ENCODE data around the gene FOXL2NB. TPM values are rescaled to one million over a fixed set of nuclear protein-coding genes. Genes with fewer than 3 reads are reported as not detected.
"Not testable (repeated sequence)": the region's sequence is repeated elsewhere in the genome, so short reads cannot be mapped to it uniquely, and the experiment has no call there.

Gene FOXL2NB
- total RNA-seq, 2 donors from 2014 or later = not detected

DNA sequence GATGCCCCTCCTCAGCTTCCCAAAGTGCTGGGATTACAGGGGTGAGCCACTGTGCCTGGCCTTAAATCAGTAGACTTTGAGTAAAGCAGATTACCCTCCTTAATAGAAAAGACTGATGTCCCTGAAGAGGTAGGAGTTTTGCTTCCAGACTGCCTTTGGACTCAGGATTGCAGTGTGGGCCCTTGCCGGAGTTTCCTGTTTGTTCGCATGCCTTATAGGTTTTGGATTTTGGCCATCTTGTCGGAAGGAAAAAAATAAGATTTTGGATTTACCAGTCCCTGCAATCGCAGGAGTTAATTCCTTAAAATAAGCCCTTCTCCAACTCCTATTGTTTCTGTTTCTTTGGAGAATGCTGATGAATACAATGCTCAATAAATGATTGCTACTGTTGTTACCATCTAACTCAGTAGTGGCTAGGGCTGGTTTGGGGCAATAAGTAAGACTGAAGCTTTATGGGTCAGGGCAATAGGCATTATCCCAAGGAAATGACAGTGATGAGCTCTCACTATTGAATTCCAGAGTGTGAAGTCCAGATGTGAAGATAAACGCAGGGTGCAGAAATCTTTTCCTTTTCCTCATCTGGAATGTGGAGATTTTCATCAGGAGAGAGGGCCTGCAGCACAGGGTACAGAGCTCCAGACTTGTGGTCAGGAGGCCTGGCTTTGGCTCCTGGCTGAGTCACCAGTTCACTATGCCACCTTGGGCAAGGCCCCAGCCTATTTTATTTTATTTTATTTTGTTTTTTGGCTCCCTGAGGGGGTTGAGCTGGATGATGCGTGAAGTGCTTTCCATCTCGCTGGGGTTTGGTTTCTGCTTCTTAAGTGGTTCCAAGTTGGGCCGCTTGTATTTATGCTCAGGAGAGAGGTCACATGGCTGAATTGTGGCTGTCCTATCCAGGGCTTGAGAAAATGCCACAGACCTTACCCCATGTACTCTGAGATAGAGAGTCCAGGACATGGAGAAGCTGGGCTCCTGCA is 25.4 kb upstream of the FOXL2NB start:
- intact Hi-C loops (cut with DNase I) = no loop called here
- no peak for DNase-seq (ENCODE audit: low spot score)

DNA sequence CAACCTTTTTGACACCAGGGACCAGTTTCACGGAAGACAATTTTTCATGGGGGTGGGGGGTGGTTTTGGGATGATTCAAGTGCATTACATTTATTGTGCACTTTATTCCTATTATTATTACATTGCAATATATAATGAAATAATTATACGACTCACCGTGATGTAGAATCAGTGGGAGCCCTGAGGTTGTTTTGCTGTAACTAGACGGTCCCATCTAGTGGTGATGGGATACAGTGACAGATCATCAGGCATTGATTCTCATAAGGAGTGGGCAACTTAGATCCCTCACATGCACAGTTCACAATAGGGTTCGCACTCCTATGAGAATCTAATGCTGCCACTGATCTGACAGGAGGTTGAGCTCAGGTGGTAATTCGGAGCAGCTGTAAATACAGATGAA is 24.6 kb upstream of the FOXL2NB start:
- DNase-seq (ENCODE audit: low spot score); intact Hi-C loops (cut with DNase I): not testable (repeated sequence)

DNA sequence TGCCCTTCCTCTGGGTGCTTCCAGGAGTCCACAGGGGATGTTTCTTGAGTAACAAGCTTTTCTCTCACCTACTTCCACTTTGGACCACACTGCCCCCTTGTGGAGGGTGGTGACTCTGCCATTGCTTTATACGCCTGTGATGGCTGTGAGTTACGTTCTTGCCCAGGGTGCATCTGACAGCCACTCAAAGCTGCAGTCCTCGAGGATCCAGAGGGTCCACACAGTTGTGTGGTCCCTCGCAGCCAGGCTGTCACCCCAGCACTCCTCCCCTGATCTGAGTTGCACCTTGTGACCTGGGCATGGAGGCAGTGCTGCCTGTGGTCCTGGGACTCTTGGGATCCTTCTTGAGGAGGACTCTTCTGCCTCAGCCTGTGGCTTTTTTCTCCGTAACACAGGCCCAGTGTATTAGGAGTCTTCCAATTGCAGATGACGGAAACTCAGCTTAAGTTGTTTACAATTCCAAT is 23.5 kb upstream of the FOXL2NB start:
- DNase-seq (ENCODE audit: low spot score) = peak; percentile 92

DNA sequence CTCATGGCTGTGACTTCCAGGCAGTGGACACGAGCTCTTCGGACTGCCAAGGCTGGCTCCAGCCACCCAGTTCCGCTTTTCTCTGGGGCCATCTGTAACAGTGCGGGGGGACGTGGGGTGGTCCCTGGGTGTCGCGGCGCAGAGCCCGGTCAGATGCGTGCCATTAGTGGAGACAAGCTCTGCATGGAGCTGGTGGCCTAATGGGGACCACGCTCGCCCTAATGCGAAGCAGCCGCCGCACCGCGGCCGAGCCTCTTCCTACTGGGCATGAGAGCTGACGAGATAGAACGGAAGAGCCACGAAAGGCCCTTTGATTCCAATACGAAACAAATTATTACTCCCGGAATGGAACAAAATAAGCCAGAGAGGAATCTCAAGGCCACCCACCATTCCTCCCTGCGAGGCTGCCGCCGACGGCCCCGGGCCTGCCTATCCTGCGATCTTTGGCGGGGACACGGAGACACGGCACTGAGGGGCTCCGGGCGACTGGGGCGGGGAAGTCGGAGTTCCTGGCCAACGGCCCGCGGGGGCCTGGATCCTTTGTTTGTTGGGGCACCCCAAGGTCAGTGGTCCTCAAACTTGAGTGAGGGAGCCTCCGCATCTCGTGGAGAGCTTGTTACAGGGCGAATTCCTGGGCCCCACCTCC is 18.2 kb upstream of the FOXL2NB start:
- intact Hi-C loops (cut with DNase I) = no loop called here
- no peak for DNase-seq (ENCODE audit: low spot score)

More for the DNA sequence above, 23.5 kb upstream of the FOXL2NB start:
- intact Hi-C loops (cut with DNase I) = no loop called here

DNA sequence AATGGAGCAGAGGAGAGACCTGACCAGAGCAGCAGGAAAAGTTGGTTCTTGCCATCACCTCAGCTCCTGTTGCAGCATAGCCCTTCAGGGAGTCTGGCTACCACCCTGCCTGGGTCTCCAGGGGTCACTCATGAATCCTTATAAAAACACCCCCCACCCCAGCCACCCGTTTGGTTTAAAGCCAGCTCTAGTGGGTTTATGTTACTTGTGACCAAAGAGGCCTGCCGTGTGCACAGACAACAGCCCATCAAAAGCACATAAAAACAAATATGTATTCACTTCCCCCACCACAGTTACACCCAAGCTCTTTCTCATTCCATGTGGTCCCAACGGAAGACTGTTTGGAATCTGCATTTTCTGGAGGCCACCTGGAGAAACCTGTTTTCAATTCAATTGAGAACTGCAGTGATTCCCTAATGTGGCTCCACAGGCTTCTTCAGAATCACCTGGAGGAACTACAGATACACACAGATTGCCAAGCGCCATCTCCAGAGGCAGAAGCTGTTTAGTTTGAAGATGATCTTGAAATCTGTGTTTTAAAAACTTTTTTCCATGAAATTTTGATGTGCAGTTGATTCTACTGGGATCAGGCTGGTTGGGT is 13.8 kb upstream of the FOXL2NB start:
- intact Hi-C loops (cut with DNase I) = loop anchor here in 1 of 2 donors (10.0 kb wide), 1 partner anchor 392 kb away; no protein-coding TSS in a partner anchor
- DNase-seq (ENCODE audit: low spot score) = peak; percentile 17

DNA sequence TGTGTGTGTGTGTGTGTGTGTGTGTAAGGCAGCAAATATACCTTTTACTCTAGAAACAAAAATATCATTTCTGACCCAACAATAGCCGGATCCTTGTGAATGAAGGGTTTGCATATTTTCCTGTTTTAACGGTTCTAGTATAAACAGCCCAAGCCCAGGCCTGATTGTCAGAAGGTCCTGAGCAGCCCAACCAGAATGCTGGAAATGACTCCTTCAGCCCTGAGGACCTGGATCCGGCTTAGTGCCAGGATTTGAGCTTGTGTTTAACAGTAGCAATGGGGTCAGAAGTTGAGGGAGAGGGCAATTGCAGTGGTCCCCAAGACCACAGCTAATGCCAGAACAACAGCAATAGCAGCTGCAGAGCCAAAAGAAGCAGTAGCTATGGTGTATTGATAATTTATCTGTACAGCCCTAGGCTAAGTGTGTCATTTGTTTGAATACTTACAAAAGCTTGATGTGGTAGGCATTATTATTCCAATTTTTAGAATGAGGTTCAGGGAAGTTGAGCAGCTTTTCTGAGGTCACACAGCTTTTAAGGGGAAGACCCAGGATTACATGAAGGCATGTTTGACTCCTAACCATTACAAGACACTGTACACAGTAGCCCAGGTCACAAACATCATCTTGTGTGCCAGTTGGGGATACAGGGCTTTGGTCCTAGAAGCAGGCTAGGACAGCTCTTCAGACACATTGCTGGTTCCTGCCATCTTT is 12.9 kb upstream of the FOXL2NB start:
- intact Hi-C loops (cut with DNase I) = loop anchor here in 1 of 2 donors (10.0 kb wide), 1 partner anchor 391 kb away; no protein-coding TSS in a partner anchor
- no peak for DNase-seq (ENCODE audit: low spot score)

DNA sequence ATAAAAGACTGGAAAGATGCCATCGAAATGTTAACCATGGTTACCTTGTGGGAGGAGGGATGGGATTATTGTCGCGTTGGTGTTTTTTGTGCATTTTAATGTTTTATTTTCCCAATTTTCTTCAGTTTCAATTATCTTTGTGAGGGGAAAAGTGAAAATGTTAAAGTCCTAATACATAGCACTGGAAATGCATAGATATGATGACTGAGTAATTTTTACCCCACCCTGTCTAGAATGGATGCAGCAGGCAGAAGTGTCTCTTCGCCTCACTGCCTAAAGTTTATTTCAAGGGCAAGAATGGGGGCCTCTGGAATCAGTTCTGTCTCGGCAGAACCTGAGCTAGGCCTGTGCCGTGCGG is 11.5 kb upstream of the FOXL2NB start:
- intact Hi-C loops (cut with DNase I) = loop anchor here in 1 of 2 donors (10.0 kb wide), 1 partner anchor 389 kb away; no protein-coding TSS in a partner anchor
- DNase-seq (ENCODE audit: low spot score) = no peak

DNA sequence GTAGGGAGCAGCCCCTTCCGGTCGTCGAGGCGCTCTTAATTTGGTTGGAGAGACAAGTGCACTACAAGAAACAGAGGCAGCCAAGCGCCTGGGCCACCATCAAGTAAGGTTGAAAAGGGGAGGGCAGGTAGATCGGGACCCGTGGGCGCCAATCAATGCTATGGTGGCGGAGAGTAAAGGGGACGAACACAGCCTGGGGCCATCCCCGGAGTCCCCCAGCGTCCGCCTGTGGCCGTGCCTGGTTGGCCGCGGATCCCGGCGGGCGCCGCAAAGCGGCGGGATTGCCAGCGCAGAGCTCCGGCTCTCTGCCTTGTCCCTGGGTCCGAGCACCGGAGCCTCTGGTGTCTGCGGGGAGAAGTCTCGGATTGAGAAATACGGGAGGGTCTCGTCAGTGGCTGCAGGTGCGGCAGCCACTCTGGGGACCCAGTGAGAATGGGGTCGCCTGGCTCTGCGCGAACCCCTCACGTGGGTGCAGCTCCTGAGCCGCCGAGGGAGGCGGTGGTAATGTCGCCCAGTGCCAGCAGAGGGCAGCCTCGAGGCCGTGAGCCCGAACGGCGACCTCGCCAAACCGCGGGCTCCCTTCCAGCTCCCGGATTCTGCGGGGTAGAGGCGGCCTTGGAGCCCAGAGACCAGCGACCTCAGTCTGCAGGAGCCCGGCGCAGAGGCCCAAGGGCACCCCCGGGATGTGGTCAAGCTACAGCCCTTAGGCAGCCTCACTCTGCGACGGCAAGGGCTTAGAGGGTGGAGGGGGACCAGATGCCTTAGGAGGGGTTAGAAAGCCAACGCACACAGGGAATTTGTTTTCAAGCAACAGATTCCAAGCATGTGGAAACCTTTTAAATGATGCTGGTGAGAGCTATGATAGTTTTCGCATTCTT is 10.9 kb upstream of the FOXL2NB start:
- intact Hi-C loops (cut with DNase I) = loop anchor here in 1 of 2 donors (10.0 kb wide), 1 partner anchor 389 kb away; no protein-coding TSS in a partner anchor
- peak; percentile 93 for DNase-seq (ENCODE audit: low spot score)

DNA sequence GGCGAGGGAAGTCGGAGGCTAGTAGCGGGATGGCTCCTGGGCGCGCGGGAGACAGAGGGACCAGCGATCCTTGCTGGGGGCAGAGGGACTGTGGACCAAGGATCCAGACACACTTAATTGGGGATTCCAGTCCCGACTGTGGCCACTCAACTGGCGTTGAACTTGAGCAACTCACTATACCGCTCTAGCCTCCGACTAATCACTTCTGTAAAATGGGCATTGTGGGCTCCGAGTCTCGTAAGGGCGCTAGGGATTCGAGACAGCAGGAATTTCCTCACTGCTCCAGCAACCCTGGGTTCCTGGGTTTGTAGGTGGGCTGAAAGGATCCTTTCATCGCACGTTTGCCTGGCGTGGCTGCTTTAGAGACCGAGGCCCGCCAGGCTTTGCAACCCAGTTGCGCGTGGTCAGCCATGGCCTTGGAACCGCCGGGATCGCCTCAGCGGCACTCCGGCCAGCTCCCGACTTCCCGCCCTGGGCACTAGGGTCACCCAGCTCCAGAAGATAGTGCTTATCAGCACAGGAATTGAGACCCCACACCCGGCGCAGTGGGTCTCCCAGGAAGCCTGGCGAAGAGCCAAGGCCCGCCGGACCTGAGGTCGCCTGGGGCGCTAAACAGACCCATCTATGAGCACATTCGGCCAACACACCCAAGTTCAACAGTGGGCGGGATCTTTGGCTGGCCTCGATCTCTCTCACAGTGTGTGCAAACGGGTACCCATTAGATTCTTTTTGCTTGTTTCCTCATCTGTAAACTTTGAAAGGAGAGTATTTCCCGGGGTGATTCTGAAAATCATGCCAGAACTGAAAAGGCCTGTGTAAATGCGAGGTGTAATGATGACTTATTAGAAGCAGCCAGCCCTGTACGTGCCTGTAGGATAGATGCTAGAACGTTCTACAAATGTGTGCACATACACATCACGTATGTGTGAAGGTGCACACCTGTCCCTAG is 10.0 kb upstream of the FOXL2NB start:
- peak; percentile 74 for DNase-seq (ENCODE audit: low spot score)
- intact Hi-C loops (cut with DNase I) = loop anchor here in 1 of 2 donors (10.0 kb wide), 1 partner anchor 388 kb away; no protein-coding TSS in a partner anchor

DNA sequence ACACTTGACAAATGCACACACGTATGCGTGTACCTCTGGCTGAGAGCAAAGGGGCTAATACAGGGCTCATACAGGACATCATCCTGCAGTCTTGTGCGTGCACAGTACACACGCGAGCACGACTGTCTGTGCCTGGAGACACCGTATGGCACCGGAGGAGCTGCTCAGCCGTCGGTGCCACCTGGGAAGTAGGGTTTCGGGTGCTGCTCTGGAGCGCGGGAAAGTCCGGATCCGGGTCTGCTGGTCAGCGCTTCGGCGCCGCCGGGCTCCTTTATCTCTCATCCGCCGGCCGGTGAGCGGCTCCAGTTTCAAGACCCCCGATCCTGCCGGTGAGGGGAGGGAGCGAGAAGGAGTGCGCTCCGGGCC is 9.3 kb upstream of the FOXL2NB start:
- peak; percentile 76 for DNase-seq (ENCODE audit: low spot score)
- intact Hi-C loops (cut with DNase I) = loop anchor here in 1 of 2 donors (10.0 kb wide), 1 partner anchor 387 kb away; no protein-coding TSS in a partner anchor

DNA sequence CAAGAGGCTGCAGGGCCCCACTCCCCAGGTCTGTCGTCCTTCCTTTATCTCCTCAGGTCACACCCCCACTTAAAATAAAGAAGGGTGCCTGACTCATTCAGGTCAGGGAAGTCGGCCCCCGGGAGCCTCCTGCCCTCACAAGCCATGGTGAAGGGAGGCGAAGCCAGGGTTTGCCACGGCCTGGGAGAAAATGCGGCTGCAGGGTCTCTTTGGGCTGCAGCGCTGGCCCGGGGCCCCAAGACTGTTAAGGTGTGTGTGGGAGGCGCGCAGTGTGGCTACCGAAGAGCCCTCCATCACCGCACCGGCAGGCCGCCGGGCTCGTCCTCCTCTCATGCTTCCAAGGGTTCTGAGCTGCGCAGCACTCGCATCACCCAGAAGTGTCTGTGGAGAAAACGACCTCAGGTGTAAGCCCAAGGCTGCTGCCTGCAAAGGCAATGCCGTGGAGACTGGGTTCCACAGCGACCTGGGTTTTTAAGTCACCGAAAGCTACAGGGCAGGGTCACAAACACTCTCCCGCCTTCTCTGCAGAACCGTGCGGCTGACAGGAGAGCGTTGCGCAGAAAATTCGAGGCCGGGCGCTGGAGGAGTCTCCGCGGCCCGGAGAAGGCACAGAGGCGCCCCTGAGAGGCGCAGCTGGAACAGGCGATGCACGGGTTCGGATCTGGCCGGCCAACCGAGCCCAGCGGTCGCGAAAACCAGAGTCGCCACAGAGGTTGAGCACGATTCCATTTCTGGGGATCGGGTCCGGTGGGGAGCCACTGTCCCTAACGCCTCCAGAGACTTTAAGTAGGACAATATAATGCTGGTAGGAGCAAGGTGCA is 8.8 kb upstream of the FOXL2NB start:
- DNase-seq (ENCODE audit: low spot score) = peak; percentile 74
- intact Hi-C loops (cut with DNase I) = loop anchor here in 1 of 2 donors (10.0 kb wide), 1 partner anchor 387 kb away; no protein-coding TSS in a partner anchor

DNA sequence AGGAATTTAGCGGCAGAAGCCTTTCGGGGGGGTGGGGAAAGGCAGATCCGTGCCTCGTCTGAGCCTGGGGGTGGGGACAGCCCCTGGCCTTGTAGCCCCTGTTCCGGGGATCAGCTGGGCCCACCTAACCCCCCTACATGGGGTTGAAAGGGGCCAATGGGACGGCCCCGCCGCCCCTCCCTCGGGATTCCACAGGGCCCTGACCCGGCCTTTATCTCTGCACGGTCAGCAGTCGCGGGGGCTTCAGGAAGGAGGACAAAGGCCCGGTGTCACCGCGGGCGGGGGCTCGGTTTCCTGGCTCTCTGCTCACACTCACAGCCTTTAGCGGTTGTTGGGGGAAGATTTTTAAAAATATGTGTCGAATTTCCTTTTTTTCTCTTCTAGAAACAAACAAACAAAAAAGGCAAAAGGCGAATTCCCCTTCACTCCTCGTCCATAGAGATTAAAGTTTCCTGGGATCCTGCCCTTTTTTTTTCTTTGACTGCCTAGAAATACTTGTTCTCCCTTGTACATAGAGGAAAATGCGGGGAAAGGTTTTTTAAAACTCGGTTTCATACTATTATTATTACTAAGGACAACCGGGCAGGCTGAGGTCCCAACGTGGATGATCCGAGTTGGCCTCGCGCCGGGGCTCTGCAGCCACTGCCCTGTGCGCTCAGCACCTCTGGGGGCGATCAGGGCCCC is 8.0 kb upstream of the FOXL2NB start:
- DNase-seq (ENCODE audit: low spot score) = no peak
- intact Hi-C loops (cut with DNase I) = loop anchor here in 1 of 2 donors (10.0 kb wide), 1 partner anchor 386 kb away; no protein-coding TSS in a partner anchor

DNA sequence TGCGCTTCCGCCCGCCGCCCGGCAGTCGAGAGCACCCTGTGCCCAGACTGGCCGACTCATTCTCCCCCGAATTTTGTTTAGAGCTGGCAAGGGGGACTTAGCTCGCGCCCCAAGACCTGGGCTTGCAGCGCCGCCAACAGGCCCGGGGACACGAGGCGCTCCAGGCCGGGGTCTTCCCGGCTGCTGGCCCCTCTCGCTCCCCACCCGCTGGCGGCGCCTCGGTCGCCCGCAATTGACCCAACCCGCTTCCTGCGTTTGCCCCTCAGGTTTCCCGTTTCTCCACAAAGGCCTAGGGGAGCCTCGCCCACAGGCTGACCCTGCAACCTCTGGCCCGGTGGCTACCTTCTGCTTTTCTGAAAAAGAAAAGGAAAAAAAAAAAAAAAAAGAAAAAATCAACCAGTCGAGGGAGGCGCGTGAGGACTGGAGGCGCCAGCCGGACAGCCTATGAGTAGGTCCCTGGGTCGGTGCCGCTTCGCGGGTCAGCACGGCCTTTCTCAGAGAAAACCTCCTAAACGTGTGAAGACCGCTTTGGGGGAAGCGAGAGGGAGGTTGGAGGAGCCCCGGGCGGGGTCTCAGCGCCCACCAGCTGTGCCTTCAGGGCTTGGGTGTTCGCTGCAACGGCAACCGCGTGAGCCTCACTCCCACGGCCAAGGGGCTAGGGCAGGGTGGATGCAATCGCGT is 7.3 kb upstream of the FOXL2NB start:
- DNase-seq (ENCODE audit: low spot score) = peak; percentile 75
- intact Hi-C loops (cut with DNase I) = loop anchor here in 1 of 2 donors (10.0 kb wide), 1 partner anchor 385 kb away; no protein-coding TSS in a partner anchor

DNA sequence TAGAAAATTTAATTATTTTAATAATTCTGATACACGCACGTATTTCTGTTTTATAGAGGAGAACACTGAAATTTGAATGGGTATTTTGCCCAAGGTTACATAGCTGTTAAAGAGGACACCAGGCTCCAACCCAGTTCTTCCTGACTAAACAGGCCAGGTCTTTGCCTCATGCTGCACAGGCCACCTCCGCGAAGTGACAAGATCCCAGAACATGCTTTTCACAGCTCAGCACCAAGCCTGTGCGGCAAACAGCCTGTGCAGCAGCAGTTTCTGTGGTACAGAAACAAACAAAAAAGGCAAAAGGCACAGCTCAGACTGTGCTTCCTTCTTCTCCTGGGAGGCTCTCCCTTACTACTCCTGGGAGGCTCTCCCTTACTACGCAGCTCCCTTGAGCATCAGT is 6.6 kb upstream of the FOXL2NB start:
- DNase-seq (ENCODE audit: low spot score) = peak; percentile 53
- intact Hi-C loops (cut with DNase I) = no loop called here

Measured in posterior vena cava (tissue), 2 donors.